Upper lobe of left lung (tissue), 6 donors: ENCODE measurements around the gene B3GAT1. TPM values are rescaled to one million over a fixed set of nuclear protein-coding genes. Genes with fewer than 3 reads are reported as not detected.
A peak's percentile ranks its signal among the peaks of the same experiment; 100 is the strongest.

ENCODE experiments used
- ATAC-seq, 2 donors: fragments of 200-7000 bp; cut with Tn5 transposase; one replicate each; pipeline ENCODE4 v1.9.1; 2022; ENCODE audit warnings: mild to moderate bottlenecking in 2 of 2, moderate library complexity in 2 of 2; ENCODE audit not compliant: low FRiP score in 2 of 2
- DNase-seq, 2 donors: peaks; one replicate each; pipeline ENCODE4 v3.0.0-alpha.2; 2019 to 2020
- H3K27ac ChIP-seq, 4 donors: fragments of 200-600 bp; sonication (generic); one replicate each; pipeline ENCODE4 v1.5.1; 2016 to 2019
- H3K27me3 ChIP-seq, 4 donors: fragments of 200-600 bp; sonication (generic); one replicate each; pipeline ENCODE4 v1.5.1; 2017 to 2019
- H3K36me3 ChIP-seq, 4 donors: fragments of 200-600 bp; sonication (generic); one replicate each; pipeline ENCODE4 v1.5.1; 2016 to 2019
- H3K4me1 ChIP-seq, 4 donors: fragments of 200-600 bp; sonication (generic); one replicate each; pipeline ENCODE4 v1.5.1; 2018 to 2019
- H3K4me3 ChIP-seq, 4 donors: fragments of 200-600 bp; sonication (generic); one replicate each; pipeline ENCODE4 v1.5.1; 2017 to 2019; ENCODE audit warnings: mild to moderate bottlenecking in 2 of 4, moderate library complexity in 1 of 4
- H3K9me3 ChIP-seq, 4 donors: fragments of 200-600 bp; sonication (generic); one replicate each; pipeline ENCODE4 v1.5.1; 2018 to 2019
- EP300 ChIP-seq, 4 donors: sonication (generic); formaldehyde crosslinking; IDR thresholded peaks; one replicate each; pipeline ENCODE4 v1.5.1; 2017; ENCODE audit warnings: antibody characterized with exemption in 4 of 4, control low read depth in 2 of 4
- POLR2A ChIP-seq, 4 donors: fragments of 450-650 bp; IDR thresholded peaks; one replicate each; pipeline ENCODE4 v1.5.1; 2016 to 2017; ENCODE audit warnings: antibody characterized with exemption in 4 of 4, mild to moderate bottlenecking in 2 of 4
- POLR2AphosphoS5 ChIP-seq, 2 donors: sonication (generic); formaldehyde crosslinking; IDR thresholded peaks; one replicate each; pipeline ENCODE4 v1.5.1; 2017; ENCODE audit warnings: antibody characterized with exemption in 2 of 2
- WGBS, 2 donors: methylation state at CpG; one replicate each; pipeline ENCODE4 v1.1.5; 2017 to 2018; 5-methylcytosine and 5-hydroxymethylcytosine counted together
- total RNA-seq, 6 donors: library from RNA; depleted of rRNA in 4 of 6; stranded (reverse); fragments of >200 nt in 4 of 6; gene quantifications; one replicate each; pipeline versions ENCODE4 v1.1.0 to v1.2.1, GENCODE V29; 2016 to 2021
- TF ChIP-seq, protein P1 (sequence below), 6 experiments: fragments of 450-650 bp in 4 of 6; fragments of 200-600 bp in 2 of 6; sonication (generic) in 2 of 6; IDR thresholded peaks; one replicate each; pipeline ENCODE4 v1.5.1; 2016 to 2019; ENCODE audit warnings: antibody characterized with exemption in 6 of 6
- donor health status: DM: no; HTN: no; CAD: no; lungs with moderate emphysema.
- donor health status: DM: no; HTN: yes; CAD: no; lungs with severe emphysema.

Gene B3GAT1
- total RNA-seq, 6 donors from 2014 or later: under 0.01 to 2.7 (median 1.2) TPM

DNA sequence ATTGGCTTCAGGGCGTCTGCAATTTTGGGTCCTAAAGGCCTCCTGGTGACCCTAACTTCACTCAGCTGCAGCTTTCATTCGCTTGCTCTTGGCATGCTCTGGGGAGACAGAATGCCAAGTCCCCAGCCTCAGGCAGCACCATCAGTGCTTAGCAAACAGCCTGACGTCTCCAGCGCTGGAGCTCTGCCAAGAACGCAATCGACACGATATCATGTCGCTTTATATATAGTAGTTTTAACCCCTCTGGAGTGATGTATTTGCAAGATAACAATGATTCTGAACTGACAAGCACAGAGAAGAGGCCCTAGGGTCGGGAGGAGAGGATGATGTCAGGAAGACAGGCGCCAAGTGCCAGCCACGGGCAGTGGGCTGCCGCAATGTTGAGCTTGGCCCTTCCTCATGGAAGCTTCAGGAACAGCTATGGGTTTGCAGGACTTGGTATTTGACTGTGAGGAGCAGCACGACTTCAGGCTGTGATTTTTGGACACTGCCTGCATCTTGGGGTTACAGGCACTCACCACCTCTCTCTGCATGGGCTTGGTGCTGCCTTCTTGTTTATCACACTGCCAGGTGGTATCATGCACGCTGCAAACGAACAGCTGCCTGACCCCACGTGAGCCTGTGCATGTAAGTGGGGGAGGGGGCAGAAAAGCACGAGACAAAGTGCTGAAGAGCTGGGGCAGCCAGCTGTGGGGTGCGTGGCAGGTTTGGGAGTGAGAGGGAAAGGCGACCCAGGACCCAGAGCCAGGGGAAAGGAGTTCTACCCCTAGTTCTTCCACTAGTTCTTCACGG, 26.1 kb downstream of the B3GAT1 start:
- ATAC-seq: no peak
- Histone ChIP-seq H3K9me3 (no peaks in the 10 kb centered on the region), H3K27me3 (no peaks in the 10 kb centered on the region), H3K4me1 (no peaks in the 10 kb centered on the region), H3K27ac (no peak overlapping the region), H3K4me3 (no peak overlapping the region), H3K36me3 (no peaks in the 10 kb centered on the region)
- no peak for DNase-seq
- TF ChIP-seq, protein P1, sequence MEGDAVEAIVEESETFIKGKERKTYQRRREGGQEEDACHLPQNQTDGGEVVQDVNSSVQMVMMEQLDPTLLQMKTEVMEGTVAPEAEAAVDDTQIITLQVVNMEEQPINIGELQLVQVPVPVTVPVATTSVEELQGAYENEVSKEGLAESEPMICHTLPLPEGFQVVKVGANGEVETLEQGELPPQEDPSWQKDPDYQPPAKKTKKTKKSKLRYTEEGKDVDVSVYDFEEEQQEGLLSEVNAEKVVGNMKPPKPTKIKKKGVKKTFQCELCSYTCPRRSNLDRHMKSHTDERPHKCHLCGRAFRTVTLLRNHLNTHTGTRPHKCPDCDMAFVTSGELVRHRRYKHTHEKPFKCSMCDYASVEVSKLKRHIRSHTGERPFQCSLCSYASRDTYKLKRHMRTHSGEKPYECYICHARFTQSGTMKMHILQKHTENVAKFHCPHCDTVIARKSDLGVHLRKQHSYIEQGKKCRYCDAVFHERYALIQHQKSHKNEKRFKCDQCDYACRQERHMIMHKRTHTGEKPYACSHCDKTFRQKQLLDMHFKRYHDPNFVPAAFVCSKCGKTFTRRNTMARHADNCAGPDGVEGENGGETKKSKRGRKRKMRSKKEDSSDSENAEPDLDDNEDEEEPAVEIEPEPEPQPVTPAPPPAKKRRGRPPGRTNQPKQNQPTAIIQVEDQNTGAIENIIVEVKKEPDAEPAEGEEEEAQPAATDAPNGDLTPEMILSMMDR (IDR thresholded peaks at IDR 0.05): no peak
- TF ChIP-seq EP300 (IDR thresholded peaks at IDR 0.05): no peak
- TF ChIP-seq POLR2AphosphoS5 (IDR thresholded peaks at IDR 0.05): no peak
- TF ChIP-seq POLR2A (IDR thresholded peaks at IDR 0.05): no peak
- 44 to 48% methylated on average over 19 to 20 of the region's 20 CpGs for WGBS, 2 donors

DNA sequence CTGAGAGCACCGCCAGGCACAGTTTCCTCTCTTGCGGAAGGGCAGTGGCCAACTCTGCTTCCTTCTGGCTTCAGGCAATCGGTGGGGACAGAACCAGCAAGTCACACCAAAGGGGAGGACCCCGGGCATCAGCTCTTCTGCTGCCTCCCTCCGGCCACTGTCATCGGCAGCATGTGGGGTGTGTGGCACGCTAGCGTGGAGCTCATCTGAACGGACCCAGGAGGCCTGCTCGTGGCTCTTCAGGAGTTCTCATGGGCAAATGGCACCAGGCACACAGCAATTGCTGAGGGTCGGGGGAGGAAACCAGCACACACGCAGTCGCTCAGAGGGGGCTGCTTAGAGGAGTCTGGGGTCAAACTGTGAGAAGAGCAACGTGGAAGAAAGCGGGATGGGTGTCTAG, 26.9 kb downstream of the B3GAT1 start:
- Histone ChIP-seq H3K36me3 (no peaks in the 10 kb centered on the region), H3K4me1 (no peaks in the 10 kb centered on the region), H3K27me3 (no peaks in the 10 kb centered on the region), H3K9me3 (no peaks in the 10 kb centered on the region), H3K4me3 (no peak overlapping the region), H3K27ac (no peak overlapping the region)
- ATAC-seq (no peak), DNase-seq (no peak)
- no peak for TF ChIP-seq POLR2A (IDR thresholded peaks at IDR 0.05)
- no peak for TF ChIP-seq EP300 (IDR thresholded peaks at IDR 0.05)
- TF ChIP-seq POLR2AphosphoS5 (IDR thresholded peaks at IDR 0.05): no peak
- TF ChIP-seq, protein P1 (IDR thresholded peaks at IDR 0.05): no peak
- 84 to 86% methylated on average over 15 of the region's 15 CpGs for WGBS, 2 donors

DNA sequence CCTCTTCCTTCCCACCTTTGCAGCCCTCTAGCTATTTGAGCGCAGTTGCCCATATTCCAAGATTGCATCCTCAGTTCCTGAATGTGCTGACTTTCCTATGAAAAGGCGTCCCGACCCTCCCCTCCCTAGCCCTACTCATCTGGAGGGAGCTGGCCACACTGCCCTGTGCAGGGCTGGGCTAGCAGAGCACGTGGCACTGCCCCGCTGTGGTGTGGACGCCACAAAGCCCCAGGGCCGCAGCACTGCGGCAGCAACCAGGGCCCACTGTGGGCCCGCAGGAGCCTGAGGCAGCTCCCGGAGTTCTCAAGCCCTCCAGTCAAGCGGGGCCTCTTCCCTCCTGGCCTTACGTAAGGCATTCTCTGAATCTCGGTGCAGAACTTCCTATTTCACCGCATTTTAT, 27.6 kb downstream of the B3GAT1 start:
- Histone ChIP-seq H3K4me3 (no peak overlapping the region), H3K9me3 (no peaks in the 10 kb centered on the region), H3K27ac (no peak overlapping the region), H3K4me1 (no peaks in the 10 kb centered on the region), H3K27me3 (no peaks in the 10 kb centered on the region), H3K36me3 (no peaks in the 10 kb centered on the region)
- ATAC-seq: no peak
- no peak for DNase-seq
- WGBS, 2 donors: 66 to 83% methylated on average over 7 to 8 of the region's 14 CpGs
- TF ChIP-seq EP300 (IDR thresholded peaks at IDR 0.05) (no peak), POLR2A (IDR thresholded peaks at IDR 0.05) (no peak), POLR2AphosphoS5 (IDR thresholded peaks at IDR 0.05) (no peak)
- TF ChIP-seq, protein P1 (IDR thresholded peaks at IDR 0.05): no peak

DNA sequence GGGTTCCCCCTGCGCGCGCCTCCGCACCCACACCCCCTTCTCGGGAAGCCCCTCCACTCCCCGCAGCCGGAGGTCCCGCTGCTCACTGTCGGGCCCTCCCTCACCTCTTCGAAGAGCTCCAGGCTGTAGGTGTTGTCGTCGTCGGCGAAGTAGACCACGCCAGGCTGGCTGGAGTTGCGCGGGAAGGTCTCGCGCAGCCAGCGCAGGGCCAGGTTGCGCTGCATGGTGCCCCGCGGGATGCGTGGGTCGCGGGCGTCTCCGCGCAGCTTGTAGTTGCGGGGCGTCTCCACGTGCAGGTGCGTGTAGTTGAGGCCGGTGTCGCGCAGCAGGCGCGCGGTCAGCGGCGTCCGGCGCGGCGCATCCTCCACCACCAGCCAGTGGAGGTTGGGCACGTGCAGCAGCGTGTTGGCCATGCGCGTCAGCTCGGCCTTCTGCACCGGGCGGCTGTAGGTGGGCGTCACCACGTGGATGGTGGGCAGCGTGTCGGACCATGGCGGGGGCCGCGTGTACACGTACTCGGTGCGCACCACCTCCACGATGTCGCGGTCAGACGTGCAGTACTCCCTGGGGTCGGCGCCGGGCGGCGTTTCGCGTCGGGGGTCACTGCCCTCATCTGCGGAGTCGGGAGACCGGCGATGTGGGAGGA, 28.3 kb downstream of the B3GAT1 start:
- DNase-seq (peak in 1 of 2 donors; percentile 86), ATAC-seq (no peak)
- no peaks in the 10 kb centered on the region for H3K4me1 ChIP-seq
- no peak overlapping the region for H3K27ac ChIP-seq
- H3K4me3 ChIP-seq: no peak overlapping the region
- H3K36me3 ChIP-seq: no peaks in the 10 kb centered on the region
- no peak for TF ChIP-seq EP300 (IDR thresholded peaks at IDR 0.05)
- no peak for TF ChIP-seq POLR2A (IDR thresholded peaks at IDR 0.05)
- no peak for TF ChIP-seq POLR2AphosphoS5 (IDR thresholded peaks at IDR 0.05)
- TF ChIP-seq, protein P1 (IDR thresholded peaks at IDR 0.05): no peak
- no peaks in the 10 kb centered on the region for H3K9me3 ChIP-seq
- 89 to 95% methylated on average over 68 to 78 of the region's 78 CpGs for WGBS, 2 donors
- no peaks in the 10 kb centered on the region for H3K27me3 ChIP-seq
